SJSA1 (cell line): ENCODE data around the gene LYPD6B. TPM values are rescaled to one million over a fixed set of nuclear protein-coding genes. Genes with fewer than 3 reads are reported as not detected.

Experiments used
- DNase-seq, 2 experiments: peaks; one replicate each; pipeline ENCODE4 v3.0.0-alpha.2; 2015 to 2020; ENCODE audit warnings: low spot score in 2 of 2, low read depth in 1 of 2
- H3K27ac ChIP-seq: fragments of 250-450 bp; sonication (Bioruptor Pico); 2 replicates; pipeline ENCODE4 v1.5.1; 2020; ENCODE audit warnings: mild to moderate bottlenecking, moderate library complexity
- H3K27me3 ChIP-seq: fragments of 250-450 bp; sonication (Bioruptor Pico); replicated peaks from 2 replicates; pipeline ENCODE4 v1.5.1; 2020; ENCODE audit warnings: mild to moderate bottlenecking, moderate library complexity
- H3K36me3 ChIP-seq: fragments of 250-450 bp; sonication (Bioruptor Pico); 2 replicates; pipeline ENCODE4 v1.5.1; 2020; ENCODE audit warnings: mild to moderate bottlenecking
- H3K4me1 ChIP-seq: fragments of 250-450 bp; sonication (Bioruptor Pico); replicated peaks from 2 replicates; pipeline ENCODE4 v1.6.1; 2021; ENCODE audit warnings: mild to moderate bottlenecking
- H3K4me3 ChIP-seq: fragments of 250-450 bp; sonication (Bioruptor Pico); 2 replicates; pipeline ENCODE4 v1.5.1; 2020; ENCODE audit warnings: mild to moderate bottlenecking
- H3K9me3 ChIP-seq: fragments of 250-450 bp; sonication (Bioruptor Pico); replicated peaks from 2 replicates; pipeline ENCODE4 v1.5.1; 2020; ENCODE audit warnings: mild to moderate bottlenecking
- total RNA-seq: library from RNA; depleted of rRNA; stranded (reverse); fragments of >200 nt; shearing (Covaris generic); gene quantifications from 2 replicates; pipeline ENCODE4 v1.2.3, GENCODE V29; 2014

LYPD6B gene
- total RNA-seq, 1 experiment from 2014 or later, result 35.7 TPM

GRCh38 chr2:149188291-149188690, 149.8 kb downstream of the LYPD6B start:
- peak; percentile 56 to 57 for DNase-seq
- Histone ChIP-seq H3K9me3 (no peaks in the 10 kb centered on the region), H3K27ac (peak overlapping the region; percentile 71), H3K36me3 (peaks cover 3% of the 10 kb centered on the region; the same call in 1 of the 2 replicates), H3K27me3 (no peaks in the 10 kb centered on the region), H3K4me1 (peaks cover 25% of the 10 kb centered on the region), H3K4me3 (no peak overlapping the region)

DNA sequence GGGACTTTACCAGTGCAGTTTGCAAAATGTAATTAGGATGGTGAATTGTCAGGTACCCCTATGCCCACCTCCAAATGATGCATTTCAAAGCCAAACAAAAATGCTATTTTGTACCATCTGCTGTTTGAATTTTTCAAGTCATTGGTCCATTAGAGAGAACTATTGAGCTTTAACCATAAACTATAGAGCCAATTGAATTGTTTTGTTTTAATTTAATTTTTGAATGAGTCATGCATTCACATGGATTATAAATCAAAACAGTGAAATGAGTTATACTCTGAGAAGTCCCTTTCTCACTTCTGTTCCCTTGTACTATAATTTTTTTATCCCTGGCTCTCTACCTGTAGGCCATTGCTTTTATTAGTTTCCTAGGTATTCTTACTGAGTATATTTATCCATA, 151.3 kb downstream of the LYPD6B start:
- no peaks in the 10 kb centered on the region for H3K9me3 ChIP-seq
- no peak for DNase-seq
- peaks cover 25% of the 10 kb centered on the region for H3K4me1 ChIP-seq
- H3K27ac ChIP-seq, result no peak overlapping the region
- no peak overlapping the region for H3K4me3 ChIP-seq
- peaks cover 3% of the 10 kb centered on the region; the same call in 1 of the 2 replicates for H3K36me3 ChIP-seq
- H3K27me3 ChIP-seq, result no peaks in the 10 kb centered on the region

DNA sequence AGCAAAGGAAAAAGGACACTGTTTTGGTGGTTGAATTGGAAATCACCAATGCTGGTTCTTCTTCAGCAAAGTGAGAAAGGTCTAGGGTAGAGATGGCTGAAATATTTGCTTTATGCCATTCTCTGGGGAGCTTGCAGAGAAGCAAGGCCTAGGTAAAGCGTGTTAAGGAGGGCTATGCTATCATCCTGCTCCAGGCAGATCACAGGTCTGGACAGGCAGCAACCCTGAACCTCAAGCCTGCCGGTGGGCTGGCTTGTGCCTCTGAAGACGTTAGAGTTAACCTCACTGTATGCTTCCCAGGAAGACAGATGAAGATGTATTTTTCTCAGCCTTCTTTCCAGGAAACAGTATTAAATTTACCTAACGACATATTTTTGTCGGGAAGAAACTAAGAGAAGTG, 153.4 kb downstream of the LYPD6B start:
- H3K9me3 ChIP-seq, result no peaks in the 10 kb centered on the region
- no peak overlapping the region for H3K27ac ChIP-seq
- H3K4me3 ChIP-seq, result no peak overlapping the region
- no peaks in the 10 kb centered on the region for H3K27me3 ChIP-seq
- DNase-seq, result no peak
- peaks cover 20% of the 10 kb centered on the region for H3K4me1 ChIP-seq
- peaks cover 3% of the 10 kb centered on the region; the same call in 1 of the 2 replicates for H3K36me3 ChIP-seq

GRCh38 chr2:149192427-149192826, 153.9 kb downstream of the LYPD6B start:
- Histone ChIP-seq H3K4me1 (peaks cover 18% of the 10 kb centered on the region), H3K9me3 (no peaks in the 10 kb centered on the region), H3K36me3 (peaks cover 1% of the 10 kb centered on the region; the same call in 1 of the 2 replicates), H3K27me3 (no peaks in the 10 kb centered on the region), H3K27ac (no peak overlapping the region), H3K4me3 (no peak overlapping the region)
- DNase-seq, result no peak

- Histone ChIP-seq H3K4me3 (no peak overlapping the region), H3K9me3 (no peaks in the 10 kb centered on the region), H3K27ac (no peak overlapping the region), H3K4me1 (no peaks in the 10 kb centered on the region), H3K27me3 (no peaks in the 10 kb centered on the region), H3K36me3 (no peaks in the 10 kb centered on the region)
- DNase-seq, result no peak
Observed at GRCh38 chr2:149200109-149200520, 161.6 kb downstream of the LYPD6B start.

DNA sequence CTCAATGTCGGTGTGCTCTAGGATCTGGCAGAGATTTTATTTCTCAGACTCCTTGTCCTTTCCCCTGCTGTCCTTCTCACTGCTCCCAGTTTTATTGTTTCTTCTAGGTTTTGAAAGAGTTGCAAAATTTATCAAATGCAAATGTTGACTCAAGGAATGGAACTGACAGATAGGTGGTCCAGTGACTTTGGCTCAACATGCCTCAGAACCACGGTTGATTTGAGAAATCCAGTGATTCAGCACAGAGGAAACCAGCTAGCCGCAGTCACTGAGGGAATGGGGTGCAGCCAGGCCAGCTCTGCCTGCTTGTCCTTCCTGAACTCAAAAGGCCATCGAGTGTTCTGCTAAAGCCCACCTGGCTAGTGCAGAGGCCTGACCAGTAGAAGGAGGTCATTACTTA, 166.2 kb downstream of the LYPD6B start:
- Histone ChIP-seq H3K4me3 (no peak overlapping the region), H3K27ac (no peak overlapping the region), H3K4me1 (no peaks in the 10 kb centered on the region), H3K9me3 (no peaks in the 10 kb centered on the region), H3K36me3 (0 out of 2 replicates have a peak, but pooled peaks cover 4% of the 10 kb centered on the region), H3K27me3 (no peaks in the 10 kb centered on the region)
- no peak for DNase-seq

GRCh38 chr2:149205143-149205542, 166.6 kb downstream of the LYPD6B start:
- H3K4me1 ChIP-seq, result no peaks in the 10 kb centered on the region
- no peaks in the 10 kb centered on the region for H3K9me3 ChIP-seq
- no peak overlapping the region for H3K4me3 ChIP-seq
- no peaks in the 10 kb centered on the region for H3K27me3 ChIP-seq
- 0 out of 2 replicates have a peak, but pooled peaks cover 7% of the 10 kb centered on the region for H3K36me3 ChIP-seq
- DNase-seq, result no peak
- H3K27ac ChIP-seq, result no peak overlapping the region

DNA sequence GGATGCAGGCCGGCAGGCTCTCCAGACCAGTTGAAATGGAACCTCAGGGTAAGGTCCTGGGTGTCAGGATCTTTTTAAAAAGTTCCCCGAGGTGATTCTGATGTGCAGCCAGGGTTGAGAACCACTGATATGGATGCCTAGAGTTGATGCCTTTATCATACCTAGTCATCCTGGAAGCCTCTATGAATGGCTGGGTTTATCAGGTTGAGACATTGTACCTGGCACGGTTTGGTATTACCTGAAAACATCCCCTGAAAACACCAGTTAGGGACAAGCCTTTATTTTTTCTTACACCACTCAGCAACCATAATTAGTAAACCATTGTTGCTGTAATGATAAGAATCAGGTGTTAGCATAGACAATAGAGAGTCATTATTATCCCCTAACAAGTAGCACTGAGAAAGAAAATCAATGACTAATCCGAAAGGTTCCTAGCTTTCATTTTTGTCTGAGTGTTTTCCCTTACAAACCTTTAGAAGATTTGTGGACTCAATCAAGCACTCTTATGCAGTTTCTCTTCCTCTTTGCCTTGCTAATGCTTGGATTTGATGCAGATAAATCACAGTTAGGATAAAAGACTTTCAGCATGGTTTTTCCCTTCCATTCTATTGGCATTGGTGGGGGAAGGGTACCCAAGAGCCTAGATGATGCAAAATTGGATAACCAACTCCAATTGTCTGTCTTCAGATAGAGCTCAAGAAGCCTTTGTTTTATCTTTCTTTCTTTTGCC, 175.4 kb downstream of the LYPD6B start:
- Histone ChIP-seq H3K9me3 (no peaks in the 10 kb centered on the region), H3K36me3 (peaks cover 11% of the 10 kb centered on the region), H3K4me3 (no peak overlapping the region), H3K27me3 (no peaks in the 10 kb centered on the region), H3K4me1 (no peaks in the 10 kb centered on the region), H3K27ac (no peak overlapping the region)
- DNase-seq, result no peak

DNA sequence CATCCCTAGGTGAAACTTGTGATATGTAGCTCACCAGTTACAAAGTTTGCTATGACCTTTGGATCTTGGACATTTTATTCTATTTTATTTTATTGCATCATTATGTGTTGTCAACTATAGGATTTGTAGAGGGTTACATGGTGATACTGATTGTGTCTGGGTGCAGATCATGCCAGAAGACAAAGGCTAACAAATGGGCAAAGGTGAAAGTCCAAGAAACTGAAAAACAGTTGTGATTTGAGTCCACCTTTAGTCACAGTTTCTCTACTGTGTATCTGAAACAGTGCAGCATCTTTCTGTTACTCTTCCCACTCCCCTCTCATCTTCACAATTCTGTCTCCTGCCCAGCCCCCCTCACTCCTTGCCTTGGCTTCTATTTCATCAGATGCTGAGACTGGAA, 180.0 kb downstream of the LYPD6B start:
- peaks cover 4% of the 10 kb centered on the region for H3K36me3 ChIP-seq
- H3K4me3 ChIP-seq, result no peak overlapping the region
- no peak for DNase-seq
- H3K27ac ChIP-seq, result no peak overlapping the region
- H3K4me1 ChIP-seq, result no peaks in the 10 kb centered on the region
- H3K27me3 ChIP-seq, result no peaks in the 10 kb centered on the region
- H3K9me3 ChIP-seq, result no peaks in the 10 kb centered on the region

DNA sequence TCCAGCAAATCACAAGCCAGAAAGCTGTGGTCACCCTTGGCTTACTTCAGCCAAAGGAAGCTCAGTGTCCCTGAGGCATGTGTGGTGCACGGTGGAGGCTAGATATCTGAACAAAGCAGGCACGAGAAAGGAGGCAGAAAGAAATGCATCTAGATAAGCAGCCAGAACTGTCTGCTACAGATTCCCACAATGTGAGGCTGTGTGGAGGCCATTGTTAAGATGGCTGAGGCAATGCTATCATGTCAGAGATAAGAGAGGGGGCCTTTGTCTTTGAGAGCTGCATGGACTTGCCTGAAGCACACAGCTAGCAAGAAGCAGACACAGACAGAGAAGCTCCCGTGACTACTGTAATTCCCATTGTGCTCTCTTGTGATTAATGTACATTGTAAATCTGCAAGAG, 181.4 kb downstream of the LYPD6B start:
- Histone ChIP-seq H3K9me3 (no peaks in the 10 kb centered on the region), H3K27ac (no peak overlapping the region), H3K4me3 (no peak overlapping the region), H3K36me3 (no peaks in the 10 kb centered on the region; the same call in 1 of the 2 replicates), H3K27me3 (no peaks in the 10 kb centered on the region), H3K4me1 (no peaks in the 10 kb centered on the region)
- DNase-seq, result no peak

GRCh38 chr2:149221002-149221401, 182.5 kb downstream of the LYPD6B start:
- DNase-seq, result no peak
- H3K27ac ChIP-seq, result no peak overlapping the region
- H3K4me3 ChIP-seq, result no peak overlapping the region
- H3K4me1 ChIP-seq, result no peaks in the 10 kb centered on the region
- no peaks in the 10 kb centered on the region for H3K36me3 ChIP-seq
- H3K9me3 ChIP-seq, result no peaks in the 10 kb centered on the region
- no peaks in the 10 kb centered on the region for H3K27me3 ChIP-seq

GRCh38 chr2:149221898-149222297, 183.4 kb downstream of the LYPD6B start:
- no peaks in the 10 kb centered on the region for H3K36me3 ChIP-seq
- no peaks in the 10 kb centered on the region for H3K4me1 ChIP-seq
- H3K9me3 ChIP-seq, result no peaks in the 10 kb centered on the region
- no peaks in the 10 kb centered on the region for H3K27me3 ChIP-seq
- no peak for DNase-seq
- H3K27ac ChIP-seq, result no peak overlapping the region
- no peak overlapping the region for H3K4me3 ChIP-seq

GRCh38 chr2:149223472-149224095, 185.1 kb downstream of the LYPD6B start:
- Histone ChIP-seq H3K4me1 (no peaks in the 10 kb centered on the region), H3K4me3 (no peak overlapping the region), H3K27me3 (no peaks in the 10 kb centered on the region), H3K27ac (no peak overlapping the region), H3K9me3 (no peaks in the 10 kb centered on the region), H3K36me3 (no peaks in the 10 kb centered on the region)
- no peak for DNase-seq

DNA sequence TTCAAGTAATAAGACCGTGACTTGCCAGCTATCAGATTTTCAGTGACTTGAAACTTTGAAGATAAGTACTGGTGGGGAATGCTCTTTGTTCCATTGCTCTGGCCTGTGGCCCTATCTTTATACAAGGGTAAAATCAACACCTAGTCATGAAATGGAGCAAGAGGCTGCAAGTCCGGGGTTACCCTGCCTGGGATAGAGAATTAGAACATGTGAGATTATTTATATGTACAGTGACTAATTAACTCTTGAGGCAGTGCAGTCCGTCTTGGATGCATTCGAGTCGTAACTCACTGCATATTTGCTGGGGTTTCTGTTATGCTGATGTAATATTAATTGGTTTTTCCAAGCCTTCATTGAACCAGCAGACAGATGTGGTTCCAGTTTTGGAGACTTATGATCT, 186.0 kb downstream of the LYPD6B start:
- H3K9me3 ChIP-seq, result no peaks in the 10 kb centered on the region
- no peak overlapping the region for H3K27ac ChIP-seq
- no peaks in the 10 kb centered on the region; the same call in 1 of the 2 replicates for H3K27me3 ChIP-seq
- H3K4me3 ChIP-seq, result no peak overlapping the region
- no peaks in the 10 kb centered on the region for H3K36me3 ChIP-seq
- no peaks in the 10 kb centered on the region for H3K4me1 ChIP-seq
- DNase-seq, result no peak
